Upper lobe of left lung (tissue), 4 donors: ENCODE measurements around the gene STIP1.

Experiments
- CTCF ChIP-seq, 6 experiments: fragments of 450-650 bp in 4 of 6; fragments of 200-600 bp in 2 of 6; sonication (generic) in 2 of 6; IDR thresholded peaks; one replicate each; pipeline ENCODE4 v1.5.1; 2016 to 2019; ENCODE audit warnings: antibody characterized with exemption in 6 of 6
- POLR2A ChIP-seq, 4 donors: fragments of 450-650 bp; IDR thresholded peaks; one replicate each; pipeline ENCODE4 v1.5.1; 2016 to 2017; ENCODE audit warnings: antibody characterized with exemption in 4 of 4, mild to moderate bottlenecking in 2 of 4

GRCh38 chr11:64208086-64208795 is 22.3 kb downstream of the STIP1 start:
- TF ChIP-seq CTCF (IDR thresholded peaks at IDR 0.05) (no peak), POLR2A (IDR thresholded peaks at IDR 0.05) (no peak)
